ENCODE results near the gene CENPV.
"Not testable (repeated sequence)": the region's sequence is repeated elsewhere in the genome, so short reads cannot be mapped to it uniquely, and the experiment has no call there.

CENPV gene

GRCh38 chr17:16353317-16354174, at the start of gene CENPV:
CENPV (minus strand) TSS chr17:16353469; CDS start chr17:16353436, 33 bp downstream.
- peak; percentile 86 for DNase-seq

DNA sequence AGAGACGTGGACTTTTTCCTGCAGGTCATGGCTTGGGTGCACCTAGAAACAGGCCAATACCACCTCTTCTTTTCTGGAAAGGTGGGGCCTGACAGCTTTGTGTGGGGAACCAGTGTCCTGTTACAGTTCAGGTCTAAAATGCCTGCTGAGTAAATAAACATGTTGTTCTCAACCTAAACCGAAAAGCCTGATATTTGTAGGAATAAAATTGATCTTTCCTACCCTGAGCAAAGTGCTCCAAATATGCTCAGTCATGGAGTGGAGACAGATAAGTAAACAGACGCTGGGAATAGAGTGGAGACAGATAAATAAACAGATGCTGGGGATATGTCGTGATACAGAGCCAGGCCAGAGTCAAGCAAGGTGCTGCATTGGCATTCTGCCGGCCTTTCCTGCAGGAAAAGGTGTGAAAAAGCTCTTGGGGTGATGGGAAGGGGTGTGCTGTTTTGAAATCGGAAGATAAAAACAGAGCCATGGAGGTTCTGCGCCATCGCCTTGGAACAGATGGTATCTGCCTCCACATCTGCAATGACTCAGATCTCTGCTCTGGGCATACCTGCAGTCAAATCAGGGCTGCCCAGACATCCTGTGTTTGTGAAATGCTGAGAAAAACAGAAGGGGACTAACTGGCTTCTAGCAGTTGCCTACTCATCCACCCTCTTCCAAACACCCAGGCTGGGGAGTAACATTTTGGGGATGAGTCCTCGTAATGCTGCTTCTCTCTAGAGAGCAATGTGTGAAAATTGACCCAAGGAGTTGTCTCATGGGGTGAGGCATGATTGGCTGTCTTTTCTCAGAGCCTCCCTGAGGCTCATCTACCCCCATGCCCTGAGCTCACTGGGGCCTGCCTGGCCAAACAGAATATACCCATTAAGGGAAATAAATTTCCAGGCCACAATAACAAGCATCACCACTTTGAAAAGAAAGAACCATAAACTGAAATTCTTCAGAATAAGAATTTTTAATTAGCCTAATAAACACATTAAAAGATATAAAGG, 45.3 kb upstream of the CENPV start:
- DNase-seq = no peak

GRCh38 chr17:16396693-16397092, 43.4 kb upstream of the CENPV start:
- DNase-seq = not testable (repeated sequence)

GRCh38 chr17:16395887-16396286, 42.6 kb upstream of the CENPV start:
- DNase-seq = not testable (repeated sequence)

DNA sequence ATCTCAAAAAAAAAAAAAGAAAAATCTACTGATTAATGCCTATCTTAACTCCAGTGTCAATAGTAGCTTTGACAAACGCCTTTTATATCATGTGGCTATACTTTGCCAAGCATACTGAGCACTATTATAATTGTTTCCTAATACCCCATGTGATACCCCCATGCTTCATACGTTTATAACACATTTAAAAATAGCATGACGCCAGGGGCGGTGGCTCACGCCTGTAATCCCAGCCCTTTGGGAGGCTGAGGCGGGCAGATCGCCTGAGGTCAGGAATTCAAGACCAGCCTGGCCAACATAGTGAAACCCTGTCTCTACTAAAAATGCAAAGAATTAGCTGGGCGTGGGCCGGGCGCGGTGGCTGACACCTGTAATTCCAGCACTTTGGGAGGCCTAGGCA, 39.2 kb upstream of the CENPV start:
- not testable (repeated sequence) for DNase-seq

GRCh38 chr17:16391451-16391850, 38.2 kb upstream of the CENPV start:
- DNase-seq = no peak

- DNase-seq = not testable (repeated sequence)
These were observed 32.8 kb upstream of the CENPV start for GRCh38 chr17:16386126-16386507.

GRCh38 chr17:16384557-16384956, 31.3 kb upstream of the CENPV start:
- DNase-seq = no peak

- DNase-seq = no peak
These were observed 30.6 kb upstream of the CENPV start for GRCh38 chr17:16383772-16384287.

DNA sequence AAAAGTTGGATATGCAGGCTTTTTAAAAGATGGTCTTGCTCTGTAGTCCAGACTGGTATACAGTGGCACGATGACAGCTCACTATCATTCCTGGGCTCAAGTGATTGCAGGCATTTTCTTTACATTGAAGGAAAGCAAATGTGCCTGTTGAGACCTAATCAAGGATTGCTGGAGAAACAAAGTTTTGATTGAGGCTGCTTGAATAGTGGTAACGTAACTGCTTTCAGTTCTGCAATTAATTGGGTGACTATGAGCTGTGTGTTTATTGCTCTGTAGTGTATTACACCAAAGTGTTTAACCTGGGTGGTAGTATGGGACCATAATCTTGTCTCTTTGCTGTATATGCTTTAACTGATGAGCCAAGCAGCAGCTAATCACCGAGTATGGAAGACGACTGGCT, 29.9 kb upstream of the CENPV start:
- no peak for DNase-seq

- no peak for DNase-seq
These were observed 28.2 kb upstream of the CENPV start for GRCh38 chr17:16381496-16381820.

DNA sequence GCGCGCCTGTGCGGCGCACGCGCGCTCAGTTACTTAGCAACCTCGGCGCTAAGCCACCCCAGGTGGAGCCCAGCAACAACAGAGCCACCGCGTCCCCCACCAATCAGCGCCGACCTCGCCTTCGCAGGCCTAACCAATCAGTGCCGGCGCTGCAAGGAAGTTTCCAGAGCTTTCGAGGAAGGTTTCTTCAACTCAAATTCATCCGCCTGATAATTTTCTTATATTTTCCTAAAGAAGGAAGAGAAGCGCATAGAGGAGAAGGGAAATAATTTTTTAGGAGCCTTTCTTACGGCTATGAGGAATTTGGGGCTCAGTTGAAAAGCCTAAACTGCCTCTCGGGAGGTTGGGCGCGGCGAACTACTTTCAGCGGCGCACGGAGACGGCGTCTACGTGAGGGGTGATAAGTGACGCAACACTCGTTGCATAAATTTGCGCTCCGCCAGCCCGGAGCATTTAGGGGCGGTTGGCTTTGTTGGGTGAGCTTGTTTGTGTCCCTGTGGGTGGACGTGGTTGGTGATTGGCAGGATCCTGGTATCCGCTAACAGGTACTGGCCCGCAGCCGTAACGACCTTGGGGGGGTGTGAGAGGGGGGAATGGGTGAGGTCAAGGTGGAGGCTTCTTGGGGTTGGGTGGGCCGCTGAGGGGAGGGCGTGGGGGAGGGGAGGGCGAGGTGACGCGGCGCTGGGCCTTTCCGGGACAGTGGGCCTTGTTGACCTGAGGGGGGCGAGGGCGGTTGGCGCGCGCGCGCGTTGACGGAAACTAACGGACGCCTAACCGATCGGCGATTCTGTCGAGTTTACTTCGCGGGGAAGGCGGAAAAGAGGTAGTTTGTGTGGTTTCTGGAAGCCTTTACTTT, 27.6 kb upstream of the CENPV start, which contains the start of gene UBB:
Gene UBB (plus strand): TSS at position 452 of the 856 bp plus-strand sequence. CDS start 817 bp downstream, outside the sequence.
- peak; percentile 94 for DNase-seq

DNA sequence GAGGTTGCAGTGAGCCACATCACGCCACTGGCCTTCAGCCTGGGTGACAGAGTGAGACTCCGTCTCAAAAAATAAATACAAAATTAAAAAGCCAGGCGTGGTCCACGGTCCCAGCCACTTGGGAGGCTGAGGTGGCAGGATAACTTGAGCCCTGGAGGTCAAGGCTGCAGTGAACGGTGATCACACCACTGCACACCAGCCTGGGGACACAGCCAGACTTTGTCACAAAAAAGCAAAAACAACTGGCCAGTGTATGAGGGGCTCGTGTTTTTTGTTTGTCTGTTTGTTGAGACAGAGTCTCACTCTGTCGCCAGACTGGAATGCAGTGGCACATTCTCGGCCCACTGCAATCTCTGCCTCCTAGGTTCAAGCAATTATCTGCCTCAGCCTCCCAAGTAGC, 26.4 kb upstream of the CENPV start:
- no peak for DNase-seq

- no peak for DNase-seq
These were observed 25.5 kb upstream of the CENPV start for GRCh38 chr17:16378636-16379282.

DNA sequence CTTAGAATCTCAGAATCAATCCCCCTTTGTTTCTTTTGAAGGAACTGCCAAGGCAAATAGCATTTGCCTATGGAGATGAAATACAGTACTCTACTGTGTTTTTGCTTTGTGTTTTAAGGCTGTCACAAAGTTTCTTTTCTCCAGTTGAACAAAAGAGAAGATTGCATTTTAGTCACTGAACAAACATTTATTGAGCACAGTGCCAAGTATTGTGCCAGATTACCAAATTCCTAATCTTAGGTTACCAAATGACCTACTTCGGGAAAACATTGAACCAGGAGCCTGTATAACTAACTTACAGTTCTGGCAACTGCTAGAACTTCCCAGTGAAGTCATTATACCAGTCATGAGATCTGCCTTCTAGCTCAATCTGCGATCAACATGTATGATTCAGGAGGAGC, 24.7 kb upstream of the CENPV start:
- no peak for DNase-seq

DNA sequence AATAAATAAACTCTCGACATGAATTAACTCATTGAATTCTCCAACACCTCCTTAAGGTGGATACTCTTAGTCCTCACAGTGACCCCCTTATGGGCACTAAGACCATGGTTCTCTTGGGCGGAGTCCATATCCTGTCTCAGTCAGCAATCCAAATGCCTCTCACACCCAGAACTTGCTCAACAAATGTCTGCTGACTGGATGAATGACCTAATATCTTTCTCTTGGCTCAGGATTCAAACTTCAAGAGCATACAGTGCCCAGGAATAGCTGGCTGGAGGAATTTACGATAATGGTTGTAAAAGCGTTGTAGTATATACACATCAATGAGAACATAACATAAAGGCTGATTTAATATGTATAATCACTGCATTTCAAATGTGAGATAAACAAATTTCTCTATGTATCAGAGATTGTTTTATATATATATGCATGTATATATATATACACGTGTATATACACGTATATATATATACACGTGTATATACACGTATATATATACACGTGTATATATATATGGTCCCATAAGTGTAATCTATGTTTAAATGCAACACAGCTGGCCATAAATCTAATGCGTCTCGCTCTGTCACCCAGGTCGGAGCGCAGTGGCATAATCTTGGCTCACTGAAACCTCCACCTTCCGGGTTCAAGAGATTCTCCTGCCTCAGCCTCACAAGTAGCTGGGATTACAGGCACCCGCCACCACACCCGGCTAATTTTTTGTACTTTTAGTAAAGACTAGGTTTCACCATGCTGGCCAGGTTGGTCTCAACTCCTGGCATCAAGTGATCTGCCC, 21.1 kb upstream of the CENPV start:
- no peak for DNase-seq

GRCh38 chr17:16371742-16372141, 18.5 kb upstream of the CENPV start:
- no peak for DNase-seq

- DNase-seq = no peak
These were observed 11.4 kb upstream of the CENPV start for GRCh38 chr17:16364625-16365024.

GRCh38 chr17:16363749-16364536, 10.7 kb upstream of the CENPV start:
- DNase-seq = peak; percentile 86

DNA sequence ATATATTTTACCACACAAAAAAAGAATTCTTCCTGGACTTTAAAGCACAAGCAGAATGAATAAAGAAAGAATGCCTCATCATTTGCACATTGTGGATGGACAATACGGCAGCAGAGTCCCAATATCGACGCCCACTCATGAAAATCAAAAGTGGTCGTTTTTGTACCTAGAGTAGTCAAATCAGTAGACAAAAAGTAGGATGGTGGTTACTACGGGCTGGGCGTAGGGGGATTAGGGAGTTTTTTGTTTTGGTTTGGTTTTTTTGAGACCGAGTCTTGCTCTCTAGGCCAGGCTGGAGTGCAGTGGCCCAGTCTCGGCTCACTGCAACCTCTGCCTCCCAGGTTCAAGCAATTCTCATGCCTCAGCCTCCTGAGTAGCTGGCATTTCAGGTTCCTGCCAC, 8.6 kb upstream of the CENPV start:
- DNase-seq = no peak
